Immature natural killer cell (primary cell): ENCODE measurements around the gene SLC25A22. TPM values are rescaled to one million over a fixed set of nuclear protein-coding genes. Genes with fewer than 3 reads are reported as not detected.

ENCODE experiments used
- DNase-seq, 3 donors: peaks; one replicate each; pipeline ENCODE4 v3.0.0; 2022; ENCODE audit warnings: mixed read lengths in 1 of 3
- H3K27ac Mint-ChIP-seq, 6 donors: one replicate each; pipeline ENCODE4 v1.8.0; 2020; ENCODE audit warnings: mixed read lengths in 6 of 6, mild to moderate bottlenecking in 5 of 6, inconsistent platforms in 4 of 6, moderate library complexity in 3 of 6
- H3K27me3 Mint-ChIP-seq, 3 donors: one replicate each; pipeline ENCODE4 v1.8.0; 2020 to 2021; ENCODE audit warnings: low read depth in 3 of 3, mild to moderate bottlenecking in 3 of 3, mixed read lengths in 3 of 3, moderate library complexity in 3 of 3, inconsistent platforms in 1 of 3
- H3K36me3 Mint-ChIP-seq, 3 donors: one replicate each; pipeline ENCODE4 v1.8.0; 2020; ENCODE audit warnings: mixed read lengths in 3 of 3, inconsistent platforms in 2 of 3, mild to moderate bottlenecking in 2 of 3
- H3K4me1 Mint-ChIP-seq, 2 donors: one replicate each; pipeline ENCODE4 v1.8.0; 2020; ENCODE audit warnings: inconsistent platforms in 2 of 2, mild to moderate bottlenecking in 2 of 2, mixed read lengths in 2 of 2, moderate library complexity in 1 of 2
- H3K4me3 Mint-ChIP-seq, 5 donors: one replicate each; pipeline ENCODE4 v1.8.0; 2020; ENCODE audit warnings: mild to moderate bottlenecking in 5 of 5, mixed read lengths in 5 of 5, inconsistent platforms in 3 of 5, moderate library complexity in 3 of 5
- H3K9me3 Mint-ChIP-seq, 6 donors: one replicate each; pipeline ENCODE4 v1.8.0; 2020; ENCODE audit warnings: mild to moderate bottlenecking in 6 of 6, mixed read lengths in 6 of 6, inconsistent platforms in 4 of 6, moderate library complexity in 3 of 6
- polyA plus RNA-seq, 3 donors: library from polyadenylated mRNA; unstranded; fragments of 300-500 nt; fragmentation: Illumina TruSeq; gene quantifications; one replicate each; pipeline ENCODE4 v1.2.3, GENCODE V29; 2021

The SLC25A22 gene
- polyA plus RNA-seq, 3 donors from 2014 or later, result 5.2 to 14.9 (median 7.7) TPM

DNA sequence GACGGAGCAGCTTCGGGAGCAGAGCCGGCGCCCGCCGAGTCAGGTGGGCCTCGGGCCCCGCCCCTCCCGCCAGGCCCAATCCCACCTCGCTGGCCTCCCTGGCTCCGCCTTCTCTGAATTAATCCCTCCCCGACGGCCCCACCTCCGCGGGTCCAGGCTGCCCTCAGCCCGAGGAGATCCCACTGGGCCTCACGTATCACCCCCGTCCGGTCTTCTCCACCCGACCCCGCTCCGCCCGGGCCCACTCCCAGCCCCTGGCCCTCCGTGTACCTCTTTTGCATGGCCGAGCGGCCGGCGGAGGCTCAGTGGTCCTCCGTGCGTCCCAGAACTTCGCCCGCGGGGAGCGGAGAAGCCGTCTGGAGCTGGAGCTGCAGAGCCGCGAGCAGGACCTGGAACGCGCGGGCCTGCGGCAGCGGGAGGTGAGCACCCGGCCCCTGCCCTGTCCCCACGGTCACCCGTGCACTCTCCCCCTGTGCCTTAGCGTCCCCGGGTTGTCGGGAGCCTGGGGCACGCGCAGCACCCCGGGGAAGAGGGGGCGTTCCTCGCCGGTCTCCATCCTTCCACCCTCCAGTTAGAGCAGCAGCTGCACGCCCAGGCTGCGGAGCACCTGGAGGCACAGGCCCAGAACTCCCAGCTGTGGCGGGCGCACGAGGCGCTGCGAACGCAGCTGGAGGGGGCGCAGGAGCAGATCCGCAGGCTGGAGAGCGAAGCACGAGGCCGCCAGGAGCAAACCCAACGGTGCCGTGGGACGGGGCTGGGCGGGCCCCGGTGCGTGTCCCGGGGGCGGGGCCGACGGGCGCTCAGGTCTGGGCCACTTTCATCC is 32.4 kb upstream of the SLC25A22 start:
- peaks cover 7 to 15% (median 7%) of the 10 kb centered on the region in 3 donors for H3K27me3 Mint-ChIP-seq
- DNase-seq, result peak; percentile 54 to 57 (median 54)
- H3K4me3 Mint-ChIP-seq, result peak overlapping the region; percentile 35 to 61 (median 60)
- no peaks in the 10 kb centered on the region for H3K36me3 Mint-ChIP-seq
- H3K9me3 Mint-ChIP-seq, result no peaks in the 10 kb centered on the region
- peaks cover 0 to 28% of the 10 kb centered on the region in 2 donors for H3K4me1 Mint-ChIP-seq
- no peak overlapping the region for H3K27ac Mint-ChIP-seq

DNA sequence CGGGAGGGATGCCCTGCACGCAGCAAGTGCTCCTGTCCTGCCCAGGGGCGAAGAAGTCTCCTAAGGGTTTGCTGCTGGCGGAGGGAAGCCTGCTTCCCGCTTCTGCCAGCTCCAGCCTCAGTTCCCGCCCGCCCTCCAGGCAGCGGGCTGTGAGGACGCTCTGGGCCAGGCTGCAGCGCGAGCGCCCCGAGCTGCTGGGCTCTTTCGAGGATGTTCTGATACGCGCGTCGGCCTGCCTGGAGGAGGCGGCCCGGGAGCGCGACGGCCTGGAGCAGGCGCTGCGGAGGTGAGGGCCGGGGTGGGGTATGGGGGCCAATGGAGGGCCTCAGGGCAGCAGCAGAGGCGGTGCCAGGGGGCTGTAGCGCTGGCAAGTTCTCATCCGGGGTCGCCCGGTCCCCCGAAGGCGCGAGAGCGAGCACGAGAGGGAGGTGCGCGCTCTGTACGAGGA is 31.8 kb upstream of the SLC25A22 start:
- Mint-ChIP-seq H3K4me1 (peaks cover 0 to 31% of the 10 kb centered on the region in 2 donors), H3K4me3 (peak overlapping the region; percentile 35 to 61 (median 60)), H3K36me3 (peaks cover 0 to 5% (median 4%) of the 10 kb centered on the region in 3 donors), H3K27me3 (peaks cover 7 to 20% (median 8%) of the 10 kb centered on the region in 3 donors), H3K27ac (no peak overlapping the region), H3K9me3 (no peaks in the 10 kb centered on the region)
- DNase-seq, result no peak

DNA sequence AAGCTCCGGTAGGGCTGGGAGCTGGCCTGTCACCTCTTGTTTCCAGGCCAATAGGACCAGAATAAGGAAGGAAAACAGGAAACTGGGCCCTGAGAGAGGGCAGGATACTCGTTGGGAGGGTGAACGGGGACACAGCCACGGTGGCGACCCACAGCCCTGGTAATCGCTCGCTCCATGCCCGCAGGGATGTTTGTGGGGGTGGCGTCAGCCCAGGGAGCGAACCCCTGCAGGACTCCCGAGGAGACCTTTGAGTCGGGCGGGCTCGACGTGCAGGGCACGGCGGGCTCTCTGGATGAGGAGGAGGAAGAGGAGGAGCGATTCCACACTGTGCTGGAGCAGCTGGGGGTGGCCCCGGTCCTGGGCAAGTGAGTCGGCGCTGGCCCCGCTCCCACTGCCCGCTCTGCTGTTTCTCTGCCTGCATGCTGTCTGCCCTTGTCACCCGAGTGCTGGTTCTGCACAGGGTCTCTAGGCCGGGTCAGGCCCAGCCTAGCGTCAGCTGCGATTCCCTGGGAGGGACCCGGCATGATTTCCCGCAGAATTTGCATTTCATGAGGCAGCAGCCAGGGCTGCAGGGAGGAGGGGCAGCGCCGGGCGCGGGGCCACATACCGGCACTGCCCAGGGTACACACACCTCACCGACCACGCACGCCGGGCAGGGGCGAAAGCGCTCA is 31.2 kb upstream of the SLC25A22 start:
- Mint-ChIP-seq H3K27ac (no peak overlapping the region), H3K9me3 (no peaks in the 10 kb centered on the region), H3K4me3 (peak overlapping the region in 4 of 5 donors; percentile 25 to 57 (median 40)), H3K4me1 (peaks cover 0 to 31% of the 10 kb centered on the region in 2 donors), H3K36me3 (peaks cover 0 to 5% (median 4%) of the 10 kb centered on the region in 3 donors), H3K27me3 (peaks cover 7 to 20% (median 8%) of the 10 kb centered on the region in 3 donors)
- DNase-seq, result no peak

DNA sequence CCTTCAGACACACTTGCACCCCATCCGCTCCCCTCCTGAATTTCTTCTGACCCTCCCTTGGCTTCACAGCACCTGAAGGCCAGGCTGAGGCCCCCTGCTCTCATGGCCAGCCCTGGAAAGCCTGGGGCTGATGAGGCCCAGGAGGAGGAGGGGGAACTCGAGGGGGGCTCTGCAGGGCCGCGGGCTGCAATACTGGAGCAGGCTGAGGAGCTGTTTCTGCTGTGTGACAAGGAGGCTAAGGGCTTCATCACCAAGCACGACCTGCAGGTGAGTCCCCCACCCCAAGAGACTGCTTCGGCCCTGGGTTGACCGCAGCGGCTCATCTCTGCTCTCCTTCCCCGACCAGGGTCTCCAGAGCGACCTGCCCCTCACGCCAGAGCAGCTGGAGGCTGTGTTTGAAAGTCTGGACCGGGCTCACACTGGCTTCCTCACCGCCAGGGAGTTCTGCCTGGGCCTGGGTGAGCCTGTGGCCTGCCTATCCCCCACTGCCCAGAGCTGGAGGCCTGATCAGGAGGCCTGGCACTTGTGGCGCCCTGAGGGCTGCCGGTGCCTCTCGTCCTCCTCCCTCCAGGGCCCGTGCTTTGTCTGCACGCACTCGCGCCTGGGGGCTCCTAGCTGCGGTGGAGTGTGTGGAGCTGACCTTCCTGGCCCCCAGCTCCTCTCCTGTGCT is 30.6 kb upstream of the SLC25A22 start:
- H3K27ac Mint-ChIP-seq, result no peak overlapping the region
- peaks cover 0 to 24% of the 10 kb centered on the region in 2 donors for H3K4me1 Mint-ChIP-seq
- peaks cover 0 to 5% (median 4%) of the 10 kb centered on the region in 3 donors for H3K36me3 Mint-ChIP-seq

DNA sequence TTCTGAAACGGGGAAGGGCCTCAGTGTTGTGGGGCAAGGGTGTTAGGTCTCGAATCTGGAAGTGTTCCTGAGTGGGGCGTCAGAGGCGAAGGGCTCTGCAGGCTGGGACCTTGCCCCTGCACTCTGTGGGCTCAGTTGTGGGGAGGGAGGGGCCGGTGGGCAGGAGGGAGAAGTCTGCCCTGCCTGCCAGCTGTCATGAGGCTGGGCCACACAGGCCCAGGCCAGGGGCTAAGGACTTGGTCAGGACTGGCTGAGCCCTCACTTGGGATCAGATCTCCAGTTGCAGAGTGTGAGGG is 29.8 kb upstream of the SLC25A22 start, which contains the start of gene CRACR2B:
TSS of gene CRACR2B (plus strand) at position 23 of the 296 bp plus-strand sequence. CDS start 689 bp downstream, outside the sequence.
- H3K4me3 Mint-ChIP-seq, result peak within 1 kb of the TSS; percentile 72 to 87 (median 79)
- H3K4me1 Mint-ChIP-seq, result peaks cover 0 to 22% of the 10 kb centered on the region in 2 donors
- no peak for DNase-seq
- no peaks in the 10 kb centered on the region for H3K9me3 Mint-ChIP-seq
- peak within 1 kb of the TSS in 1 of 6 donors; percentile 80 for H3K27ac Mint-ChIP-seq
- H3K27me3 Mint-ChIP-seq, result peaks cover 5 to 18% (median 8%) of the 10 kb centered on the region in 3 donors
- H3K36me3 Mint-ChIP-seq, result peaks cover 0 to 5% (median 4%) of the 10 kb centered on the region in 3 donors

More for the DNA sequence above, 30.6 kb upstream of the SLC25A22 start:
- Mint-ChIP-seq H3K27me3 (peaks cover 5 to 18% (median 8%) of the 10 kb centered on the region in 3 donors), H3K4me3 (peak overlapping the region in 4 of 5 donors; percentile 40 to 87 (median 74)), H3K9me3 (no peaks in the 10 kb centered on the region)
- no peak for DNase-seq

DNA sequence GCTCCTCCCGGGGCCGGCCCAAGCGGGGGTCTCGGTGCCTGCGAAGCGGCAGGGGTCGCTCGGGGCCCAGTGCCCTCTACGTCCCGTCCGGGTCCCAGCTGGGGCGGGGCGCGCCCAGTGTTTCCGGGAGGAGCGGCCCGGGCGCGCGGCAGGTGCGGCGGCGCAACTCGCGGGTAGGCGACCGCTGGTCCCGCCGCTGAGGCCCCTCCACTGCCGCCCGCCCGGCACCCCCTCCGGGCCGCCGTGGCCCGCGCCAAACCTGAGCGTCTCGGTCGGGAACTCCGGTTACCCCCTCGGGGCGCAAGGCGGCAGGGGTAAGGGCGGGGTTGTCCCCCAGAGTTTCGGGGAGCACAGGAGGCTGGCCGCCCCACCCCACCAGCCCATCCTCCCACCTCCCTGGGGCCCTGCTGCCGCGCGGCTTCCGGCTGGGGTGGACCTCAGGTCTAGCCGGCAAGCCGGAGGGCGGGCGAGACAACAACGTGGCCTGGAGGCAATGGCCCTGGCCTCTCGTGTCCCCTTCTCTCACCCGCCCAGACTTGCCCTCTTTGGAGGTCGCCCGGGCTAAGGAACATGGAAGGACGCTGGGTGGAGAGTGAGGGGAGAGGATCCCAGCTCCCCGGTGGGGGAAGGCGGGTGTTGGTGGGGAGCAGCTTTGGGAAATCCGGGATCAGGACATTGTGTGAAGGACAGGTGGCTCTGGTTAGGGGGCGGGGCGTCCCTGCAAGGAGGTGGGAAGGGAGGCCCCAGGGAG is 29.2 kb upstream of the SLC25A22 start:
- Mint-ChIP-seq H3K36me3 (peaks cover 0 to 5% (median 4%) of the 10 kb centered on the region in 3 donors), H3K4me1 (peaks cover 0 to 22% of the 10 kb centered on the region in 2 donors), H3K4me3 (peak overlapping the region; percentile 68 to 87 (median 78)), H3K27me3 (peaks cover 5 to 18% (median 8%) of the 10 kb centered on the region in 3 donors), H3K27ac (peak overlapping the region in 1 of 6 donors; percentile 80), H3K9me3 (no peaks in the 10 kb centered on the region)
- no peak for DNase-seq

DNA sequence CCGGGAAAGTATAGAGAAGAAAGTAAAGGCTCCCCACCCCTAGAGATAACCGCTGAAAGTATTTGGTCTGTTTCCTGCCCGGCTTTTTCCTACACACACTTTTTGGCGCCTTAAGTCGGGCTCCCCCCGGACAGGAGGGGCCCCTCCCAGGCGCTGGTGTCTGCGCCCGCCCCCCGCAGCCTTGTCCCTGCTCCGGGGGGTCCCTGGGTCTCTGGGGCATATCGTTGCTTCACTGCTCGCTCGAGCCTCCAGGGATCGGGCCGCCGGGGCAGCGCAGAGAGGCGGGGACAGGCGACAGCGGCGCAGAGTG is 28.7 kb upstream of the SLC25A22 start:
- no peak overlapping the region for H3K27ac Mint-ChIP-seq
- DNase-seq, result no peak
- peaks cover 0 to 25% of the 10 kb centered on the region in 2 donors for H3K4me1 Mint-ChIP-seq
- H3K27me3 Mint-ChIP-seq, result peaks cover 5 to 18% (median 8%) of the 10 kb centered on the region in 3 donors
- peak overlapping the region; percentile 72 to 79 (median 75) for H3K4me3 Mint-ChIP-seq
- peaks cover 0 to 5% (median 4%) of the 10 kb centered on the region in 3 donors for H3K36me3 Mint-ChIP-seq
- no peaks in the 10 kb centered on the region for H3K9me3 Mint-ChIP-seq

DNA sequence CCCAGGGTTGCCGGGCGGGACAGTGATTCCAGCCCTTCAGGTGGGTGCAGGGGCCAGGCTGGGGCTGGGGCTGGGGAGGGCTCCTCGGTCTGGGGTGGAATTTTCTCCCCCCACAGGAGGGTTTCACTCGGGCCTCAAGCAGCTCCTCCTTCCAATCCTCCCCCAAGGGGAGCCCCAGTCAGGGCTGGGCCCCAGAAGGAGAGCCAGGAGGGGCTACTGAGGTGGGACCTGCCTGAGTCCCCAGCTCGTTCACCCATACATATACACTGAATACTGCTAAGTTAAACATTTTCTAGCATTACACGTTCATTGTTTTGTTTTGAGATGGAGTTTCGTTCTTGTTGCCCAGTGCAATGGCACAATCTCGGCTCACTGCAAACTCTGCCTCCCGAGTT is 28.1 kb upstream of the SLC25A22 start:
- DNase-seq, result no peak
- H3K27me3 Mint-ChIP-seq, result peaks cover 5 to 18% (median 8%) of the 10 kb centered on the region in 3 donors
- peaks cover 0 to 29% of the 10 kb centered on the region in 2 donors for H3K4me1 Mint-ChIP-seq
- H3K36me3 Mint-ChIP-seq, result peaks cover 0 to 5% (median 4%) of the 10 kb centered on the region in 3 donors
- H3K9me3 Mint-ChIP-seq, result no peaks in the 10 kb centered on the region
- peak overlapping the region; percentile 72 to 79 (median 75) for H3K4me3 Mint-ChIP-seq
- no peak overlapping the region for H3K27ac Mint-ChIP-seq

DNA sequence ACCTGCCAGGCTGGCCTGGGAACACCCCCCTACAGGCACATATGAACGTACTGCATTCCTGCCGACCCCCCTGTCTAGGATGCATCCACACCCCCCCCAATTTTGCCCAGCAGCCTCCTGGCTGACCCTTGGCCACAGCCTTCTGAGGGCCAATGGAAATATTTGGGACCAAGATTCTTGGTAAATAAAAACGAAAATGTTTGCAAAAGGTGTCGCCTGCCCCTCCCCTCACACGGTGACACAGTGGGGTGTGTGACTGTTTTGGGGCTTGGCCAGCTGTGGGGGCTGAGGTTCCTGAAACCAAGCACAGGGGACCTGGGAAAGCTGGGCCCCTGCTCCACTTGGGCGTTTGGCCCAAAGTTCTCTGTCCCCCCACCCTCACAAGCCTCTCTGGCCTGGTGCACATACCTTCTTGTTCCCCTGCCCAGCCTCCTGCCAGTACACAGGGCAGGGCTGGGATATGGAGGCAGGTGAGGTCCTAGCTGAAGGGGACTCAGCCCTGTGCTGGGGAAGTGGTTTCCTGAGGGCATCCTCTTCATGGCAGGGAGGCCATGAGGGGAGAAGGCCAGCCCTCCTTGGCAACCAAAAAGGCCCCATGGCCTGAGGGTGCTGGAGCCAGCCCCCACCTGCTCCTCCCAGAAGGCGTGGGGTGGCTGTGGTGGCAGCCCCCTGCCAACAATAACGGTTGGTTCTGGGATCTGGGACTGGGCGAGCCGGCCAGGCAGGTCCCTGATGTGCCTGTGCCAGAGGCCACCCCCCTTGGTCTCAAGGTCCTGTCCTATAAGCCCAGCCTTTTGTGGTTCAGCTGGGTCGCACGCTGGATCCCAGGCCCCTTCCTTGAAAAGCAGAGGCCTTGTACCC is 27.5 kb upstream of the SLC25A22 start:
- Mint-ChIP-seq H3K27me3 (peaks cover 8 to 18% (median 9%) of the 10 kb centered on the region in 3 donors), H3K4me1 (peaks cover 0 to 35% of the 10 kb centered on the region in 2 donors), H3K27ac (no peak overlapping the region), H3K9me3 (no peaks in the 10 kb centered on the region), H3K36me3 (peaks cover 0 to 5% (median 4%) of the 10 kb centered on the region in 3 donors), H3K4me3 (no peak overlapping the region)
- DNase-seq, result no peak

DNA sequence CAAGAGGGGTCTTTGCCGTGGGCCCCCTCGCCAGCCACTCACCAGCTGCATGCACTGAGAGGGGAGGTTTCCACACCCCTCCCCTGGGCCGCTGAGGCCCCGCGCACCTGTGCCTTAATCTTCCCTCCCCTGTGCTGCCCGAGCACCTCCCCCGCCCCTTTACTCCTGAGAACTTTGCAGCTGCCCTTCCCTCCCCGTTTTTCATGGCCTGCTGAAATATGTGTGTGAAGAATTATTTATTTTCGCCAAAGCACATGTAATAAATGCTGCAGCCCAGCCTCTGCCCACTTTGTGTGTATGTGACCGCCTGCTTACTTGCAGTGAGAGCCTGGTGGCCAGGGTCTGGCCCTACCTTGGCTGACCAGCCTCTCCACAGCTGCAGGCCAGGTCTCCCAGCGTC is 26.9 kb upstream of the SLC25A22 start:
- peaks cover 0 to 40% of the 10 kb centered on the region in 2 donors for H3K4me1 Mint-ChIP-seq
- peak overlapping the region in 1 of 5 donors; percentile 16 for H3K4me3 Mint-ChIP-seq
- H3K36me3 Mint-ChIP-seq, result peaks cover 0 to 5% (median 4%) of the 10 kb centered on the region in 3 donors
- peaks cover 9 to 18% (median 11%) of the 10 kb centered on the region in 3 donors for H3K27me3 Mint-ChIP-seq
- DNase-seq, result no peak
- H3K9me3 Mint-ChIP-seq, result no peaks in the 10 kb centered on the region
- no peak overlapping the region for H3K27ac Mint-ChIP-seq

DNA sequence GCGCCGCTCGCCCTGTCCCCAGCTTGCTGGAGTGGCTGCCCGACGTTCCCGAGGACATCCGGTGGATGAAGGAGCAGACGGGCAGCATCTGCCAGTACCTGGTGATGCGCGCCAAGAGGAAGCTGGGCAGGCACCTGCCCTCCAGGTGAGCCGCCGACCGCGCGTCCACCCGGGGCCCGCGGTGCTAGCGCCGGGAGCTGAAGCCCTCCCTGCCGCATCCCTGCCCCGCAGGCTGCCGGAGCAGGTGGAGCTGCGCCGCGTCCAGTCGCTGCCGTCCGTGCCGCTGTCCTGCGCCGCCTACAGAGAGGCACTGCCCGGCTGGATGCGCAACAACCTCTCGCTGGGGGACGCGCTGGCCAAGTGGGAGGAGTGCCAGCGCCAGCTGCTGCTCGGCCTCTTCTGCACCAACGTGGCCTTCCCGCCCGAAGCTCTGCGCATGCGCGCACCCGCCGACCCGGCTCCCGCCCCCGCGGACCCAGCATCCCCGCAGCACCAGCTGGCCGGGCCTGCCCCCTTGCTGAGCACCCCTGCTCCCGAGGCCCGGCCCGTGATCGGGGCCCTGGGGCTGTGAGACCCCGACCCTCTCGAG is 26.3 kb upstream of the SLC25A22 start:
- Mint-ChIP-seq H3K4me1 (peaks cover 0 to 38% of the 10 kb centered on the region in 2 donors), H3K36me3 (peaks cover 0 to 5% (median 4%) of the 10 kb centered on the region in 3 donors), H3K9me3 (no peaks in the 10 kb centered on the region), H3K27ac (no peak overlapping the region), H3K4me3 (no peak overlapping the region), H3K27me3 (peaks cover 10 to 18% (median 16%) of the 10 kb centered on the region in 3 donors)
- DNase-seq, result no peak
